Testis (tissue), 3 donors: ENCODE measurements around the gene CADM1. TPM values are rescaled to one million over a fixed set of nuclear protein-coding genes. Genes with fewer than 3 reads are reported as not detected.

ENCODE experiments used
- DNase-seq: peaks from one replicate; pipeline ENCODE4 v3.0.0-alpha.2; 2019
- H3K27ac ChIP-seq, 2 donors: fragments of 200-600 bp; sonication (generic); one replicate each; pipeline ENCODE4 v1.5.1; 2019
- H3K27me3 ChIP-seq: fragments of 200-600 bp; sonication (generic); one replicate; pipeline ENCODE4 v1.5.1; 2019
- H3K36me3 ChIP-seq: fragments of 200-600 bp; sonication (generic); one replicate; pipeline ENCODE4 v1.5.1; 2017; ENCODE audit warnings: low read depth; ENCODE audit errors: missing control alignments
- H3K4me1 ChIP-seq: fragments of 200-600 bp; sonication (generic); one replicate; pipeline ENCODE4 v1.5.1; 2019
- H3K4me3 ChIP-seq, 2 donors: fragments of 200-600 bp; sonication (generic); one replicate each; pipeline ENCODE4 v1.5.1; 2017 to 2019
- H3K9me3 ChIP-seq: fragments of 200-600 bp; sonication (generic); one replicate; pipeline ENCODE4 v1.5.1; 2017
- POLR2A ChIP-seq: fragments of 450-650 bp; IDR thresholded peaks from one replicate; pipeline ENCODE4 v1.6.1; 2017; ENCODE audit warnings: antibody characterized with exemption, mild to moderate bottlenecking, moderate library complexity
- WGBS, 2 donors: methylation state at CpG; one replicate each; pipeline ENCODE4 v1.1.5; 2018; 5-methylcytosine and 5-hydroxymethylcytosine counted together
- intact Hi-C: fragments of 100-400 bp; cut with DNase I; formaldehyde crosslinking; loops from one replicate; pipeline ENCODE4 v1.15.1; 2023; ENCODE audit warnings: low total_unique reads
- polyA plus RNA-seq: library from polyadenylated mRNA; stranded (reverse); fragments of 350-450 nt; fragmentation: Illumina TruSeq; extraction: RNeasy Lipid Tissue Mini Kit (QIAGEN cat#74804); gene quantifications from one replicate; pipeline ENCODE4 v1.2.3, GENCODE V29; 2014; ENCODE audit warnings: low read depth, low replicate concordance; ENCODE audit not compliant: insufficient read depth
- total RNA-seq, 2 donors: library from RNA; depleted of rRNA; stranded (reverse); fragments of >200 nt; gene quantifications; one replicate each; pipeline ENCODE4 v1.2.3, GENCODE V29; 2016
- TF ChIP-seq, protein P1 (sequence below), 3 experiments: fragments of 450-650 bp in 2 of 3; fragments of 200-600 bp in 1 of 3; sonication (generic) in 1 of 3; IDR thresholded peaks; one replicate each; pipeline ENCODE4 v1.5.1; 2016 to 2019; ENCODE audit warnings: antibody characterized with exemption in 3 of 3, mild to moderate bottlenecking in 2 of 3, moderate library complexity in 1 of 3

The CADM1 gene
- total and polyA plus RNA-seq, 3 donors from 2014 or later: 135 to 230 (median 216) TPM

DNA sequence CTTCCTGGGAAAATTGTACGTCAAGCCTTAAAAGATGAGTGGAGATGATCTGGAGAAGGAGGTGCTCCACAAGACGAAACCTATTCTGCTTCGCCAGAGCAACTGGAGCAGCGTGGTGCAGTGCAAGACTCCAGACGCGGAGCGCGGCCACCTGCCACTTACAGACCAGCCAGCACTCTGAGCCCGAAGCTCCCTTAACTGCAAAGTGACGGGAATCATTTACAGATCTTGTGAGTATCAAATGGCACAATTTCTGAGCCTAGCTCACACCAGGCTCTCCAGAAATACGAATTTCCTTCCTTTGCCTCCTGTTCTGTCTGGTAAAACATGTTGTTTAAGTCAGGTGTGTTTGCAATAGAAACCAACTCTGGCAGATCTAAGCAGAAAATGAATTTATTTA is 369.3 kb downstream of the CADM1 start:
- Histone ChIP-seq H3K27ac (no peak overlapping the region), H3K36me3 (no peaks in the 10 kb centered on the region), H3K27me3 (no peaks in the 10 kb centered on the region), H3K4me3 (no peak overlapping the region), H3K4me1 (no peaks in the 10 kb centered on the region), H3K9me3 (no peaks in the 10 kb centered on the region)
- TF ChIP-seq, protein P1, sequence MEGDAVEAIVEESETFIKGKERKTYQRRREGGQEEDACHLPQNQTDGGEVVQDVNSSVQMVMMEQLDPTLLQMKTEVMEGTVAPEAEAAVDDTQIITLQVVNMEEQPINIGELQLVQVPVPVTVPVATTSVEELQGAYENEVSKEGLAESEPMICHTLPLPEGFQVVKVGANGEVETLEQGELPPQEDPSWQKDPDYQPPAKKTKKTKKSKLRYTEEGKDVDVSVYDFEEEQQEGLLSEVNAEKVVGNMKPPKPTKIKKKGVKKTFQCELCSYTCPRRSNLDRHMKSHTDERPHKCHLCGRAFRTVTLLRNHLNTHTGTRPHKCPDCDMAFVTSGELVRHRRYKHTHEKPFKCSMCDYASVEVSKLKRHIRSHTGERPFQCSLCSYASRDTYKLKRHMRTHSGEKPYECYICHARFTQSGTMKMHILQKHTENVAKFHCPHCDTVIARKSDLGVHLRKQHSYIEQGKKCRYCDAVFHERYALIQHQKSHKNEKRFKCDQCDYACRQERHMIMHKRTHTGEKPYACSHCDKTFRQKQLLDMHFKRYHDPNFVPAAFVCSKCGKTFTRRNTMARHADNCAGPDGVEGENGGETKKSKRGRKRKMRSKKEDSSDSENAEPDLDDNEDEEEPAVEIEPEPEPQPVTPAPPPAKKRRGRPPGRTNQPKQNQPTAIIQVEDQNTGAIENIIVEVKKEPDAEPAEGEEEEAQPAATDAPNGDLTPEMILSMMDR (IDR thresholded peaks at IDR 0.05): no peak
- intact Hi-C loops: no loop called here
- WGBS, 2 donors: 86 to 92% methylated on average over 11 of the region's 11 CpGs
- no peak for DNase-seq

DNA sequence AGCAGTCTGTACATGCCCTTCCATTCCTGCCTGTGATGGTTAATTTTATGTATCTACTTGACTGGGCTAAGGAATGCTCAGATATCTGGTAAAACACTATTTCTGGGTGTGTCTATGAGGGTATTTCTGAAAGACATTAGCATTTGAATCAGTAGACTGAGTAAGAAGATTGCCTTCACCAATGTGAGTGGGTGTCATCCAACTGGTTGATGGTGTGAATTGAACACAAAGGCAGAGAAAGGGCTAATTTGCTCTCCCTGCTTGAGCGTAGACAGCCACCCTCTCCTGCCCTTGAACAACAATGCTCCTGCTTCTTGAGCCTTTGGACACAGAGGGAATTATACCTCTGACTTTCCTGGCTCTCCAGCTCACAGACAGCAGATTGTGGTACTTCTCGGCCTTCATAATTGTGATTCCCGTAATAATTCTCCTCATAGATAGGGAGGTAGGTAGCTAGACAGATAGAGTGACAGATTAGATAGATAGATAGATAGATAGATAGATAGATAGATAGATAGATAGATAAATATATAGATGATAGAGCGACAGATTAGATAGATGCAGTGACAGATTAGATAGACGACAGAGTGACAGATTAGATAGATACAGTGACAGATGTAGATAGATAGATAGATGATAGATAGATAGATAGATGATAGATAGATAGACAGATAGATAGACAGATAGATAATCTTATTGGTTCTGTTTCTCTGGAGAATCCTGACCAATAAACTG is 370.6 kb downstream of the CADM1 start:
- Histone ChIP-seq H3K4me1 (no peaks in the 10 kb centered on the region), H3K36me3 (no peaks in the 10 kb centered on the region), H3K4me3 (no peak overlapping the region), H3K27me3 (no peaks in the 10 kb centered on the region), H3K27ac (no peak overlapping the region), H3K9me3 (no peaks in the 10 kb centered on the region)
- intact Hi-C loops: no loop called here
- DNase-seq: no peak
- WGBS, 2 donors: 84 to 88% methylated on average over 5 of the region's 5 CpGs
- TF ChIP-seq POLR2A: no peak
- TF ChIP-seq, protein P1 (IDR thresholded peaks at IDR 0.05): no peak

DNA sequence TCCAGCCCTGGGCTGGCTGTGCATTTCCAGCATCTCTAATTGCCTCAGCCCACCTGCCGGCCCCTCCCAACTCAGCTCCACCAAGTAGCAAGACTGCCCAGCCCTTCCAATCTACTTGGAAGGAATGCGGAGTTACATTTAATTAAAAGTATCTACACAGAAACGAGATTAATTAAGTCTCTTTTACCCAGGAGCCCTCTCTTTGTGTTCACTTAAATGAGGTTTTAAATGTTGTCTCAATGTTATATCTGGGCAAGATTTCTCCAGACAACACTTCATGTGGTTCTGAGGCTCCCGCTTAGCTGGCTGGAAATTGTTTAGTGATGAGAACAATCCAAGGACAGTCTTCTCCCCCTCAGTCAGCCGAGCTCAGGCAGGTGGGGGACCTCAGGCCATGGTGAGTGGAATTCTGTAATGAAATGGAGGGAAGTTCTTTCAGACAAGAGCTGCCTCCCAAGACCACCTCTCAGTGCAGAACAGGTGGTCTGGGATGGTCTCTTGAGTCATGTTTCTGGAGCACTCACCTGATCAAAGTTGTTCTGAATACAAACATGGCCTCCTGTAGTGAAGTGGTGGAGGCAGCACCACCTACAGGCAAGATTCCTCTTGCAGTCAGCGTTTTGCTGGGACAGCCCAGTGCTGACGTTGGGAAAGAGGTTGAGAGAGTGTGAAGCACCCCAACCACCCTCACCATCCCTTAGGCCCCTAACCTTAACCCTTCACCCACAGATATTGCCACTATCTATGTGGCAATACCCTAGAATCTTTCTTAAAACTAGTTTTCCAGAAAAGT is 371.6 kb downstream of the CADM1 start:
- Histone ChIP-seq H3K36me3 (no peaks in the 10 kb centered on the region), H3K27me3 (no peaks in the 10 kb centered on the region), H3K4me3 (no peak overlapping the region), H3K4me1 (no peaks in the 10 kb centered on the region), H3K27ac (no peak overlapping the region), H3K9me3 (no peaks in the 10 kb centered on the region)
- intact Hi-C loops: no loop called here
- TF ChIP-seq, protein P1 (IDR thresholded peaks at IDR 0.05): peak in 2 of 3 experiments; percentile 29 to 43
- no peak for TF ChIP-seq POLR2A
- DNase-seq: peak; percentile 65
- WGBS, 2 donors: 53 to 65% methylated on average over 7 of the region's 7 CpGs

DNA sequence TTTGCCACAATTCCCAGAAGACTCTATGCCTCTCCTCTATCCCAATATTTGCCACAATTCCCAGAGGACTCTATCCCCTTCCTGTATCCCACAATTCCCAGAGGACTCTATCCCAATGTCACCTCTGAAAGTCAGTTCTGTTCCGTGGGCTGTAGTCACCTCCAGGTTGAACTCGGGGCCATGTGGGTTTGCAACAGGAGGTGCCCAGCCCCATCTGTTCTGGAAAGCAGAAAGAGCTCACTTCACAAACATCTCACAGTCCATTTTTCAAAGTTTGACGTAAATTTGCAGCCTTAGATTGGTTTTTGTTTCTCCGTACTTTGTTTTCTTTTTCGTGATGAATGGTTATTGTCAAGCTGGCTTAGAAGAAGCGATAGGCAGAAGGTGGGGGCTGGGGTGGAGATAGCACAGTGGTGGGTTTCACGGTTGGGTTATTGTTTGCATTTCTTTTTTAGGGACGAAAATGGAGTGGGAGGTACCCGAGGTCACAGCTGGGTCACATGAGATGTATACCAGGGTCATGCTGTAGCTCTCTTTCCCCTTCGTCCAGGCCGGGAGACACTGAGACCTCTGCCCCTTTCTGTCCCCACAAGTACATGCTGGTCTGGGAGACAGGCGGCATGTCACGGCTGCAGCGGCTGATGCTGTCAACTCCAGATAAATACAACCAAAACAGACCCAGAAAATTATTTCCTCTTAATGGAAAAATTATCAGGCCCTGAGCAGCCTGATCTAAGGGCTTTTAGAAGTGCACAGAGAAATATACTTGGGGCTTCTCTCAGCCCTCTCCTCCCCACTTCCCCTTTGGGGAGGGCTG is 374.5 kb downstream of the CADM1 start:
- H3K36me3 ChIP-seq: no peaks in the 10 kb centered on the region
- intact Hi-C loops: no loop called here
- no peak overlapping the region for H3K4me3 ChIP-seq
- DNase-seq: no peak
- TF ChIP-seq, protein P1 (IDR thresholded peaks at IDR 0.05): no peak
- no peak for TF ChIP-seq POLR2A
- 56 to 58% methylated on average over 14 of the region's 14 CpGs for WGBS, 2 donors
- no peak overlapping the region for H3K27ac ChIP-seq
- no peaks in the 10 kb centered on the region for H3K27me3 ChIP-seq
- no peaks in the 10 kb centered on the region for H3K4me1 ChIP-seq
- H3K9me3 ChIP-seq: no peaks in the 10 kb centered on the region
